ENCODE data around the gene RAB27A. TPM values are rescaled to one million over a fixed set of nuclear protein-coding genes. Genes with fewer than 3 reads are reported as not detected.

The RAB27A gene
- total and polyA plus RNA-seq, 2 of the 8 experiments (the other 6 are each of a cell fraction or from before 2014, with no cell fraction given) = 2.3 to 6.5 TPM

DNA sequence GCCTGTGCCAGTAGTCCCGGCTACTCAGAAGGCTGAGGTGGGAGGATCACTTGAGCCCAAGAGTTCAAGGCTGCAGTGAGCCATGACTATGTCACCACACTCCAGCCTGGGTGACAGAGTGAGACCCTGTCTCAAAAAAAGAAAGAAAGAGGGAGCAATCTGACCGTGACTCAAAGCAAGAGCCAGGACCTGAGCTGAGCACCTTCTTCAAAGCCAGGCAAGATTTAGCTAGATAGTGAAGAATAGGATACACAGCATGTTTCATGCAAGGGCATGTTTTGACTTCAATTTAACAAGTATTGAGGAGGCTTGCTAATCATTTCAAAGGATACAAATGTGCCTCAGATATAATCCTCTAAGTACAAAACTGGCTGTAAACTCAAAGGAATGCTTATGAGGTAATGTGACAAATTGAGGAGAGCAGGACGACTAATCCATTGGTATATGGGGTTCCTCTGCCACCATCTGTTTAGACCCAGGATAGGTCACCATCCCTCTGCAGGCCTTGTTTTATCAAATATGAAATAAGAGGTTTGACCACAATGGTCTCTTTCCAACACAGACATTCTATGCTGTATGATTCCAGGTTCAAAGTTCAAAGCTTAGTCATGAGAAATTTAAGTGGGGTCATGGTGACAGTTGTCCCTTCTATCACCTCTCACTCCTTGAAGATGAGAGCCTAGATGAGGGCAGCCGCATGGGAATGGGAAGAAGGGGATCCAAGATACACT, 33.2 kb downstream of the RAB27A start:
- H3K14ac ChIP-seq (ENCODE audit: insufficient read length) = no peak overlapping the region
- CTCF ChIA-PET (ENCODE audit: partially characterized antibody) = no interaction called here
- FAIRE-seq = no peak
- no peak overlapping the region for H3K9ac ChIP-seq (replicated peaks in 1 of 4; ENCODE audit: extremely low read depth in 1 of 4, low read depth in 3 of 4, low read length in 3 of 4)
- no peaks in the 10 kb centered on the region for H3K9me3 ChIP-seq (ENCODE audit: insufficient read depth in 2 of 2, low read depth in 1 of 2, low read length in 1 of 2)
- no peaks in the 10 kb centered on the region for H4K20me1 ChIP-seq (replicated peaks in 1 of 2; ENCODE audit: control insufficient read depth in 1 of 2, insufficient read depth in 2 of 2, low read length in 2 of 2)
- H3K23ac ChIP-seq (ENCODE audit: insufficient read length) = no peak overlapping the region
- no peak overlapping the region for H3K4me2 ChIP-seq (ENCODE audit: insufficient read depth in 1 of 2, low read depth in 2 of 2, low read length in 2 of 2)
- WGBS, 2 experiments (ENCODE audit: extremely low coverage in 1 of 2, insufficient coverage in 1 of 2, insufficient read length in 1 of 2, insufficient replicate concordance in 2 of 2, low coverage in 1 of 2, low lambda C conversion rate in 2 of 2, missing lambda C conversion rate in 1 of 2) = 93% methylated on average over 4 of the region's 4 CpGs; no CpG with 5 or more reads in 1 of the 2 experiments
- H3K79me2 ChIP-seq (ENCODE audit: control insufficient read depth in 1 of 2, insufficient read depth in 2 of 2, low read length in 2 of 2) = no peaks in the 10 kb centered on the region
- no peaks in the 10 kb centered on the region for H3K79me1 ChIP-seq (ENCODE audit: low read depth, low read length)
- H3K18ac ChIP-seq (ENCODE audit: extremely low read depth, low read length) = no peak overlapping the region
- no peak for DNase-seq (ENCODE audit: low read depth in 1 of 2, low spot score in 2 of 2)
- H2AK5ac ChIP-seq (ENCODE audit: low read depth, low read length) = no peak overlapping the region
- H4K91ac ChIP-seq (replicated peaks; ENCODE audit: insufficient read length, low read length) = no peak overlapping the region
- H3K4ac ChIP-seq (replicated peaks; ENCODE audit: insufficient read length, low read depth, low read length) = no peak overlapping the region
- no peaks in the 10 kb centered on the region for H3K27me3 ChIP-seq (replicated peaks in 1 of 4; ENCODE audit: control insufficient read depth in 3 of 4, extremely low read depth in 1 of 4, insufficient read depth in 3 of 4, low read length in 3 of 4)
- no peak overlapping the region for H2AFZ ChIP-seq (ENCODE audit: low read length)
- no peak overlapping the region for H4K8ac ChIP-seq (ENCODE audit: extremely low read depth, insufficient read depth, low read length)
- POLR2A ChIA-PET (ENCODE audit: partially characterized antibody) = no interaction called here
- H3K23me2 ChIP-seq (ENCODE audit: low read depth, low read length) = no peaks in the 10 kb centered on the region
- H2BK15ac ChIP-seq (ENCODE audit: low read length) = no peak overlapping the region
- no peak overlapping the region for H2BK5ac ChIP-seq (ENCODE audit: low read depth, low read length)
- no peak overlapping the region for H3K4me3 ChIP-seq (ENCODE audit: extremely low read depth in 1 of 4, insufficient read depth in 2 of 4, low read depth in 3 of 4, low read length in 4 of 4)
- no peak overlapping the region for H3K27ac ChIP-seq (ENCODE audit: low read depth, low read length)
- H2BK20ac ChIP-seq (ENCODE audit: low read length) = no peak overlapping the region
- H3K56ac ChIP-seq (replicated peaks; ENCODE audit: insufficient read length, low read depth, low read length) = no peak overlapping the region
- H4K5ac ChIP-seq (ENCODE audit: insufficient read length, low read depth, low read length) = no peak overlapping the region
- no peak overlapping the region for H2BK12ac ChIP-seq (ENCODE audit: low read depth, low read length)
- H3K36me3 ChIP-seq (ENCODE audit: control insufficient read depth in 2 of 4, insufficient read depth in 4 of 4, low read length in 3 of 4) = no peaks in the 10 kb centered on the region
- no peak overlapping the region for H2BK120ac ChIP-seq (replicated peaks; ENCODE audit: low read depth, low read length)
- H3K4me1 ChIP-seq (replicated peaks in 1 of 4; ENCODE audit: control insufficient read depth in 3 of 4, insufficient read depth in 4 of 4, low read length in 3 of 4) = no peaks in the 10 kb centered on the region
- TF ChIP-seq POLR2AphosphoS5 (IDR thresholded peaks at IDR 0.05; ENCODE audit: low read depth, low read length) (no peak), KDM5A (IDR thresholded peaks at IDR 0.05; ENCODE audit: low read length) (no peak), SAP30 (IDR thresholded peaks at IDR 0.05; ENCODE audit: insufficient read depth, insufficient replicate concordance, low read length) (no peak), RFX5 (IDR thresholded peaks at IDR 0.05; ENCODE audit: borderline replicate concordance, low read depth, low read length) (no peak), JUND (IDR thresholded peaks at IDR 0.05; ENCODE audit: low read length) (no peak), ATF3 (IDR thresholded peaks at IDR 0.05; ENCODE audit: insufficient read depth, low read depth, low read length) (no peak), SP4 (IDR thresholded peaks at IDR 0.05; ENCODE audit: low read length) (no peak), JUN (IDR thresholded peaks at IDR 0.05; ENCODE audit: low read depth, low read length) (no peak), TEAD4 (IDR thresholded peaks at IDR 0.05; ENCODE audit: low read depth, low read length) (no peak), CTBP2 (IDR thresholded peaks at IDR 0.05; ENCODE audit: borderline replicate concordance, insufficient read depth, insufficient read length, low read length) (no peak), RXRA (IDR thresholded peaks at IDR 0.05; ENCODE audit: insufficient read depth, low read depth, low read length) (no peak)
- TF ChIP-seq, protein P1, sequence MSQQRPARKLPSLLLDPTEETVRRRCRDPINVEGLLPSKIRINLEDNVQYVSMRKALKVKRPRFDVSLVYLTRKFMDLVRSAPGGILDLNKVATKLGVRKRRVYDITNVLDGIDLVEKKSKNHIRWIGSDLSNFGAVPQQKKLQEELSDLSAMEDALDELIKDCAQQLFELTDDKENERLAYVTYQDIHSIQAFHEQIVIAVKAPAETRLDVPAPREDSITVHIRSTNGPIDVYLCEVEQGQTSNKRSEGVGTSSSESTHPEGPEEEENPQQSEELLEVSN (IDR thresholded peaks at IDR 0.05) = no peak
